NCI-H446 treated with DMSO at 0.1 percent for 48 hours (cell line): ENCODE results near the gene LAS1L.
"Not testable (repeated sequence)": the region's sequence is repeated elsewhere in the genome, so short reads cannot be mapped to it uniquely, and the experiment has no call there.

Experiments
- DNase-seq: peaks from one replicate; lab custom pipeline; 2025; lab: John Stamatoyannopoulos, UW

Gene LAS1L

GRCh38 chrX:65517923-65518322, 16.7 kb downstream of the LAS1L start:
- no peak for DNase-seq

GRCh38 chrX:65516756-65517155, 17.8 kb downstream of the LAS1L start:
- no peak for DNase-seq

GRCh38 chrX:65513610-65514009, 21.0 kb downstream of the LAS1L start:
- DNase-seq: no peak

GRCh38 chrX:65509400-65509799, 25.2 kb downstream of the LAS1L start:
- DNase-seq: no peak

- no peak for DNase-seq
Observed at GRCh38 chrX:65508851-65509250, 25.7 kb downstream of the LAS1L start.

GRCh38 chrX:65502618-65503017, 32.0 kb downstream of the LAS1L start:
- DNase-seq: no peak

GRCh38 chrX:65493431-65493830, 41.2 kb downstream of the LAS1L start:
- no peak for DNase-seq

- DNase-seq: no peak
Observed at GRCh38 chrX:65491620-65492019, 43.0 kb downstream of the LAS1L start.

GRCh38 chrX:65488495-65488894, 46.1 kb downstream of the LAS1L start:
- no peak for DNase-seq

GRCh38 chrX:65480960-65481359, 53.6 kb downstream of the LAS1L start:
- DNase-seq: no peak

- DNase-seq: not testable (repeated sequence)
Observed at GRCh38 chrX:65479102-65479501, 55.5 kb downstream of the LAS1L start.

- no peak for DNase-seq
Observed at GRCh38 chrX:65476564-65476963, 58.0 kb downstream of the LAS1L start.

- DNase-seq: no peak
Observed at GRCh38 chrX:65463550-65463949, 71.0 kb downstream of the LAS1L start.
